Activated CD8-positive, alpha-beta memory T cell treated with anti-CD3 and anti-CD28 coated beads, Interleukin-2, amount 50 U/mL, for 24 hours (primary cell): ENCODE results near the gene THAP5.
"Not testable (repeated sequence)": the region's sequence is repeated elsewhere in the genome, so short reads cannot be mapped to it uniquely, and the experiment has no call there.

ENCODE experiments used
- DNase-seq: peaks from one replicate; pipeline ENCODE4 v3.0.0-alpha.2; 2020; ENCODE audit errors: extremely low read depth

The THAP5 gene

DNA sequence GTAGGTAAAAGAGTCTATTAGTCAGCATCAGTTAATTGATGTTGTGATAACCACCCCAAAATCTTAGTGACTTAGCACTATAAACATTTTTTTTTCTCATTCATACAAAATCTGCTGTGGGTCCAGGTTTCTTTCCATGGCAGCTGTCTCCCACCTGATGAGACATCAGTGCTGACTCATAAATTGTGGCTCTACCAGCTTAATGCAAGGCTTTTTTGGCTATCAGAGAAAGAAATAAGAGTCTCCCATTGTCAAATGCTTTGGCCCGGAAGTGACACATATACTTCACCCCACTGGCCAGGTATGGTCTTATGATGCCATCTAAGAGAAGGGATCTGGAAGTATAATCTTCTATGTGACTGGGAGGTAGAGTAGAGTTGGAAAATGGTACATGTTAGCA, 14.7 kb upstream of the THAP5 start:
- DNase-seq: no peak

DNA sequence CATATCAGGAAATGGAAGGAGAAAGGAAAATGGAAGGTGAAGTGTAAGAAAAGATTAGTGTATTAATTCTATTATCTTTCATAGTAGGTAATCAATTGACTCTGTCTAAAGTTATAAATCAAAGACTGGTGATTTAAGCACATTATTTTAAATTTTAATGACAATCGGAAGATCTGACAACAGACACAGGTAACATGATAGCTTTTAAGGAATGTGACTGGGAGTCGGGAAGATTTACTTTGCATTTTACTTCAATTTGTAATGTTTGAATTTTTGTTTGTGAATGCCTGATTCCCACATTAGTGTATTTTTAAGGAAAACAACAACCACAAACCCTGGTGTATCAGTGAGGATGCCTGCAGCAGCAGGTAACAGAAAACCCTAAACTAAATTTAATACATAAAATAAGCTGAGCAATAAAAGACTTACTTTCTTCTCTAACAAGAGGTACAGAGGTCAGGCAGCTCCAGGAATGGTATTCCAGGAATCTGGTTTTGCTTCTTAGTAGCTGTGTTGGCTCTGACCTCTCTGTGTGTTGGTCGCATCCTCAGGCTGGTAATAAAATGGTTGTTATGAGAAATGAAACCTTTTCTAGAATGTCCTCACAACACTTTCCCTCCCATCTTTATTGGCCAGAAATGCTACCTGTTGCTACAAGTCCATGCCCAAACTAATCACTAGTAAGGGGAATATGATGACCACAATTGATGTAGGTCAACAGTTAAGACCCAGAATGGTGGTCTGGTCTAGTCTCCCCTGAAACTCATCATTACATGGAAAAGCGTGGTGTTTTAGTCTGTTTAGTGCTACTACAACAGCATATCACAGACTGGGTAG, 12.4 kb upstream of the THAP5 start:
- no peak for DNase-seq

DNA sequence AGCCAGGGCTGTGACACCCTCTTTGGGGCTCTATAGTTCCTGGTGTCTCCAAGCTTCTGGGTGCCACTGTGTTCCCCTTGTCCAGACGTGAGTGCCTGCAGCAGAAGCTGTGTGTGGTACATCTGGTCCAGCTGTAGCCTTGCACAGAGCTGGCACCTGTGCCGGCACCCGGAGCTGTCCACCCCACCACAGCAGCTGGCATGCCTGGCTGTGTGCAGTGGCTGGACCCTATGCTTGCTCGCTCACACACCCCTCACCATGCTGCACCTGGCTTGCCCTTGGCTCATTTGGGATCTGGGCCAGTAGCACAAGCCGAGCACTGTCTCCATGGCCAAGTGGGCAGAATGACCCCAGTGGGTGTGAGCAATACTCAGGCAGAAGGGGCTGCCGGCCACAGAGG, 10.8 kb upstream of the THAP5 start:
- no peak for DNase-seq

DNA sequence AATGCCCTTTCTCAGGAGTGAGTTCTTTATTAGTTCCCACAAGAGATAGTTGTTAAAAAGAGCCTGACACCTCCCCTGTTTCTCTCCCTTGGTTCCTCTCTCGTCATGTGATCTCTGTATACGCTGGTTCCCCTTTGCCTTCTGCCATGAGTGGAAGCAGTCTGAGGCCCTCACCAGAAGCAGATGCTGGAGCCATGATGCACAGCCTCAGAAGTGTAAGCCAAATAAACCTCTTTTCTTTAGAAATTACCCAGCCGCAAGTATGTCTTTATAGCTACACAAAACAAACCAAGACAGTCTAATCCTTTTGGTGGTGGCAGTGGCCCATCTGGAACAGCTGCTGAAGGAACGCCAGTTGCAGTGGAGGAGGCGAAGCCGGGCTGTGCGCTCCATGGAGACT, 9.4 kb upstream of the THAP5 start:
- DNase-seq: no peak

DNA sequence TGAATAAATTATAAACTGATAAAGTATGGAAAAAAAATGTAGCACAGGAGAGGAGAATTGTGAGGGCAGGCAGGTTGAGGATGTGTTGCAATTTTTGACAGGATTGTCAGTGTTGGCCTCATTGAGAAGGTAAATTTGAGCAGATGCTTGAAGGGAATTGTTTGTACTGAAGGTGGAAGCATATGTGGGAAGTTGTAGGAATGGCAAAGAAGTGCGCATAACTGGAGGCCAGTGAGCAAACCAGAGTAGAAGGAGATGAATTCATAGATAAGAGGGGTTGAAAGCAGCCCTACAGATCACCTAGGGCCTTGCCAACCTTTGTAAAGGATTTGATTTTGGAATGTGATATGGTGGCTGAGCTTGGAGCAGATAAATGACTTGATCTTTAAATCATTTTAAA, 6.6 kb upstream of the THAP5 start:
- DNase-seq: no peak

DNA sequence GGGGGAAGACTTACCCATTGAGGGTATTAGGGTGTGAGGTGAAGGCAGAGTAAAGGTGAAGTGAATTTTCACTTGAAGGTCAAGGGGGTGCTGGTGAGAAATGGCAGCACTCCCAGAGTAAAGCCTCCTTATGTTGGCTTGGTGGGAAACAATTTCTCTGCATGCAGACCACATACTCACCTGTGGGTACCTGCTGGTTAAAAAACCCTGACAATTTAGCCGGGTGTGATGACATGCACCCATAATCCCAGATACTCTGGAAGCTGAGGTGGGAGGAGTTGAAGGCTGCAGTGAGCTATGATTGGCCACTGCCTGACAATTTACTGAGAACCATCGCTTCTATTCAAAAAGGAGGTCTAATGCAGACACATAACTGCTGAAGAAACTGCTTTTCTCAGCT, 5.7 kb upstream of the THAP5 start:
- DNase-seq: no peak

DNA sequence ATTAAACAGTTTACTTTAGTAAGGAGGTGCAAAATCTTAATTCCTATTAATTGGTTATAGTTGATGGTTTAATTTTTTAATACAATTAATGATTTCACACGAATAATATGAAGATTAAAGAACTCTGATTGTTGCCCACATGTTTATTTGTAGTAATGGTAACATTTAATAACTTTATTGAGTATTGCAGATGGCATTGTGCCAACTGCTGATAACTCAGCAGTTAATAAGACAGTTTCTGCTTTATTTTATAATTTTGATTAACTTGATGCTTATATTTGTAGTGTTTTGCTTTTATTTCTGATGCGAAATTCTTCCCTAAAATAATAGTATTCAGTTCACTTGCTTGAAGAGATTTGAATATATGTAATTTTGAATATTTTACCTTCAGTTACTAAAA, 3.0 kb upstream of the THAP5 start:
- DNase-seq: no peak

DNA sequence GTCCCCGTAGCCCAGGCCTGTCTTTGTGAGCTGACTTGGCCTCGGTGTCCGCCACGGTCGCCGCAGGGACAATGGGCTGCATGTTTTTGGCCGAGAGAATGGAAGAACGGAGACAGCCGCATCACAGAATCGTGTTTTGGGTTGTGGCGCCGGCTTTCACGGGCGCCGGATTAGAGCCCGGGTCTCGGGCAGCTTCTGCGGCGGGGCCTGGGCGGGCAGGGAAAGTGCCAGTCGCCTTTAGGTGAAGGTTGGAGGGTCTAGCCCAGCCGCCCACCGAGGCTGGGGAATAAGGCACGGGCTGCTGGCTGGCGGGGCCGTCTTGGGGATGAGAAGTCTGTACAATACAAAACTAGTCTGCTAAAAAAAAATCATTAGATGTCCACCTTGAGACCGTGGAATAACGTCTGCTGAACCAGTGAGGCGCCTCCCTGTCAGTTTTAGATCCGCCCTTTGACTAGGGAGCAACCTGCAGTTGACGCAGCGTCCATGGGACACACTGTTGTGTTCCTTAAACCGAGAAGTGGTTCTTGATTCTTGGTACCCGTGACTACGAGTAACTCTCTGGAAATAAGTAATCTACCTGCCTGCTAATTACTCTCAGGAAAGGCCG, 745 bp upstream of the THAP5 start:
- DNase-seq: no peak

DNA sequence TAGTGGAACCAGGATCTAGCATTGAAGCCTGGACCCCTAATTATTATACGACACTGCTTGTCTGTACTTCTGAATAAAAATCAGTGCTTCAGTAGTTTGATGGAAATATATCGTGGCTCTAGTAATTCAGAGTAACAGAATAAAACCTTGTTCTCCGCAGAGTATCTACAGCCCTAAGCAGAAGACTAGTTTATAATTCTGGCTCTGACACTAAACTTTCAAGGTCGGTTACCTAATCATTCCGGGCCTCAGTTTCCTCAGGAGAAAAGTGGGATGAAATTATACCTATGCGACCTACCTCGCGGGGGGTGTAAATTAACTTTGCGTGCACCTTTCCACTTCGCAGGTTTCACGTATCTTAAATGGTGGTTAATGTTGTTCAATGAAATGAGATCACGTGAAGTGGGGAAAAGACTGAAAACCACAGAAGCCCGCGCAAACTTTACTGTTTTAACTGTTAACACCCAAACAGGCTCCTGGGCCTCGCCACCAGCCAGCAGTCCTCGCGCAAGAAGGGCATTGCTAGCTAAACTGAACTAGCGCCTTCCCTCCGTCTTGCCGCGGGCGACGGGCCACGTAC, 615 bp downstream of the THAP5 start:
- no peak for DNase-seq

DNA sequence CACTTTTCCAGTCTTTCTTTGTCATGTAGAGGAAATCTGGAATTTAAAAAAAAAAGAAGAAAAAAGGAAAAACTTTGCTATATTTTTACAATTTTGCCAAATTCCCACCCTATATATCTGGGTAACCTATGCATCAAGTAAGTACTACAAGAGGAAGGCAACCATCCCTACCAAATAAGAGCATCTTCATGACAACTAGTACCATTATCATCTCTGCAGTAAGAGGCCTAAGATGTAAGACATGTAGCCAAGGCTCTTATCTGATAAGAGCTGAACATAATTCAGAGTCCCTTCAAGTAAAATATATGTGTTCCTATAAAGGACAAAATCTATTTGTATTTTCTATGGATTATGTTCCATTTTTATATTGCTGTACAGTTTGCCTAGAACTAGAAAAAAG, 3.5 kb downstream of the THAP5 start:
- no peak for DNase-seq

DNA sequence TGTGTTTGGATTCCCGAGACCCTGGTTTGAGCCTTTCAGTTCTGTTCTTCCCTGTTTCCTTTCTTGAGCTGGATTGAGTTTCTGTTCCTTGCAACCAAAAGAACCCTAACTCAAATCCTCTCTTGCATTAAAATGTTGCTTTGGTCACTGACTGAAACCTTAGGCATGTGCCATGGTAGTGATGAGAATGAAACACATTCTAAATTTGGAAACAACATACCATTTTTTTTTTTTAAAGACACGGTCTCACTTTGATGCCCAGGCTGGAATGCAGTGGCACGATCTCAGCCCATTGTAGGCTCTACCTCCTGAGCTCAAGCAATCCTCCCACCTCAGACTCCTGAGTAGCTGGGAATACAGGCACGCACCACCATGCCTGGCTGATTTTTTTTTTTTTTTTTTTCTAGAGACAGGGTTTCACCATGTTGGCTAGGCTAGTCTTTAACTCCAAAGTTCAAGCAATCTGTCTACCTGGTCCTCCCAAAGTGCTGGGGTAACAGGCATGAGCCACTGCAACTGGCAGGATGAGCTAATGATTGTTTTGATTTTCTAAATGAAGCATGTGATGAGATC, 8.4 kb downstream of the THAP5 start:
- no peak for DNase-seq

DNA sequence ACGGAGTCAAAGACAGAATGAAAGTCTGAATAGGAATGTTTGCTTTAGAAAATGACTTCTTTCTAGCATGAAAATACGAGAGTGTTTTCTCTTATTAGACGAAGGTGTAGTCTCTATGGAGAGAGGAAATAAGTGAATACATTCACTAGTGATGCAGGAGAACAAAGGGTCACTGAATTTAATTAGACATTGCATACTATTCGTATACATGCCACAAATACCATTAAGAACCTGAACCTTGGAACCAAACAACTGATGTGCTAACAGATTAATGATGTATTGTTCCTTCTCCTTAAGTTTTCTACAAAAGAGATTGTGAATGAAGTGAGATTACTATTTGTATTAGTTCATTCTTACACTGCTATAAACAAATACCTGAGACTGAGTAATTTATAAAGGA, 10.3 kb downstream of the THAP5 start:
- DNase-seq: no peak

DNA sequence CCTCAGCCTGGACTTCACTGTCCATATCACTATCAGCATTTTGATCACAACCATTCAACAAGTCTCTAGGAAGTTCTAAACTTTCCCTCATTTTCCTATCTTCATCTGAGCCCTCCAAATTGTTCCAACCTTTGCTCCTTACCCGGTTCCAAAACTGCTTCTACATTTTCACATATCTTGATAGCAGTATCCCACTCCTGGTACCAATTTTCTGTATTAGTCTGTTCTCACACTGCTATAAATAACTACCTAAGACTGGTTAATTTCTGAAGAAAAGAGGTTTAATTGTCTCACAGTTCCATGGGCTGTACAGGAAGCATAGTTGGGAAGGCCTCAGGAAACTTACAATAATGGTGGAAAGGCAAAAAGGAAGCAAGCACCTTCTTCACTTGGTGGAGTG, 11.9 kb downstream of the THAP5 start:
- no peak for DNase-seq

DNA sequence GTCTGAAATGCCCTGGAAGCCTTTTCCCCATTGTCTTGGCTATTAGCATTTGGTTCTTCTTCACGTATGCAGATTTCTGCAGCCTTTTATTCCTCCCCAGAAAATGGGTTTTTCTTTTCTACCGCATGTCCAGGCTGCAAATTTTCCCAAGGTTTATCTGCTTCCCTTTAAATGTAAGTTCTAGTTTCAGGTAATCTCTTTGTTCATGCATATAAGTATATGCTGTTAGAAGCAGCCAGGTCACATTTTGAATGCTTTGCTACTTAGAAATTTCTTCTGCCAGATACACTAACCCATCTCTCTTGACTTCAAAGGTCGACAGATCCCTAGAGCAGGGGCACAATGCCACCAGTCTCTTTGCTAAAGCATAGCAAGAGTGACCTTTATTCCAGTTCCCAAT, 12.3 kb downstream of the THAP5 start:
- DNase-seq: no peak

DNA sequence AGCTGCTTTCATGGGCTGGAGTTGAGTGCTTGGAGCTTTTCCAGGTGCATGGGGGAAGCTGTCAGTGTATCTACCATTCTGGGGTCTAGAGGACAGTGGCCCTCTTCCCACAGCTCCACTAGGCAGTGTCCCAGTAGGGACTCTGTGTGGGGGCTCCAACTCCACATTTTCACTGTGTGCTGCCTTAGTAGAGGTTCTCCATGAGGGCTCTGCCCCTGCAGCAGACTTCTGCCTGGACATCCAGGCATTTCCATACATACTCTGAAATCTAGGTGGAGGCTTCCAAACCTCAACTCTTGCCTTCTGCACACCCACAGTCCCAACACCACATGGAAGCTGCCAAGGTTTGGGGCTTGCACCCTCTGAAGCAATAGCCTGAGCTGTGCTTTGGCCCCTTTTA, 12.8 kb downstream of the THAP5 start:
- DNase-seq: not testable (repeated sequence)

DNA sequence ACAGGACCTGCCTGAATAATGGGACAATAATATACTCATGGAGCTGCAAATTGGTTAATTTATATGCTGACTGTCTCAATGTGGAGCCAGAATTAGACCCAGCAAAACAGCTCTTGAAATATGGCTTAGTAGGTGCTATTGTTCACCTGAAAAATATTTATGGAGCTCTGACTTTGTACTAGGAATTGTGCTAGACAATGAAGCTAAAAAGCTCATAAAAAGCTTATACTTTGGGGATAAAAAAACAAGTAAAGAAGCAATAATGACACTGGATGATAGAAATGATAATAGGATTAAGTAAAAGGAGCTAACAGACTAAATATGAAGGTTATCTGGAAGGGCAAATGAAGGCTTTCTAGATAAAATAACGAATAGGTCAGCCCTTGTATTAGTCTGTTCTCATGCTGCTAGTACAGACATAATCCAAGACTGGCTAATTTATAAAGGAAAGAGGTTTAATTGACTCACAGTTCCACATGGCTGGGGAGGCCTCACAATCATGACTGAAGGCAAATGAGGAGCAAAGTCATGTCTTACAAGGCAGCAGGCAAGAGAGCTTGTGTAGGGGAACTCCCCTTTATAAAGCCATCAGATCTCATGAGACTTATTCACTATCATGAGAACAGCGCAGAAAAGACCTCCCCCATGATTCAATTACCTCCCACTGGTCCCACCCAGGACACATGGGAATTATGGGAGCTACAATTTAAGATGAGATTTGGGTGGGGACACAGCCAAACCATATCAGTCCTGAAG, 21.2 kb downstream of the THAP5 start:
- DNase-seq: not testable (repeated sequence)

DNA sequence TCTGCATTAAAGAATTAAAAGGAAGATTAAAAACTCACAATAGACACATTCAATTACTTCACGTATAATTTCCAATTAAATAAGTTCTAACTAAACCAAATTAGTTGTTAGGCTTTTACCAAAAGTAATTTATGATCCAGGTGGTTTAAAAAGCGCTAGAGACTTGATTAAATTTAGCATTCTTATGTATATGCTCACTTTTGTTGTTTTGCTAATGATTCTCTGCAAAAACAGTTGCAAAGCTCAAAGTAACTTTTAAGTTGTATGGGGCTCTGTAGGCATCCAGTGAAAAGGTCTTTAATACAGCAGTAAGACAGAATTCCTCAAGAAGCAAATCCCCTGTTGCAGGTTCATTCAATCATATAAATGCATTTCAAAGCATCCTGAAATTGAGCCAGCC, 28.0 kb downstream of the THAP5 start:
- no peak for DNase-seq

DNA sequence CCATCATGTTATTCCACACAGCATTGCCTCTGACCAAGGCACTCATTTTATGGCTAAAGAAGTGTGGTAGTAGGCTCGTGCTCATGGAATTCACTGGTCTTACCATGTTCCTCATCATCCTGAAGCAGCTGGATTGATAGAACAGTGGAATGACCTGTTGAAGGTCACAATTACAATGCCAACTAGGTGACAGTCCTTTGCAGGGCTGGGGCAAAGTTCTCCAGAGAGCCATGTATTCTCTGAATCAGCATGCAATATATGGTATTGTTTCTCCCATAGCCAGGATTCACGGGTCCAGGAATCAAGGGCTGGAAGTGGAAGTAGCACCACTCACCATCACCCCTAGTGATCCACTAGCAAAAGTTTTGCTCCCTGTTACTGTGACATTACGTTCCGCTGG, 30.8 kb downstream of the THAP5 start:
- DNase-seq: not testable (repeated sequence)

DNA sequence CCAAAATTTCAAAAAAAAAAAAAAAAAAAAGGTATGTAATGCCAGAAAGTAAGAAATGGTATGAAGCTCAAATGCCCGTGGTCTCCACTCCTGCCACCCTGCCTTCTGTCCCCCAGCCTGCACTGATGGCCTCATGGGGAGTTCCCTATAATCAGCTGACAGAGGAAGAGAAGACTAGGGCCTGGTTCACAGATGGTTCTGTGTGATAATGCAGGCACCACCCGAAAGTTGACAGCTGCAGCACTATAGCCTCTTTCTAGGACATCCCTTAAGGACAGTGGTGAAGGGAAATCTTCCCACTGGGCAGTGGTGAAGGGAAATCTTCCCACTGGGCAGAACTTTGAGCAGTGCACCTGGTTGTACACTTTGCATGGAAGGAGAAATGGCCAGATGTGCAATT, 31.3 kb downstream of the THAP5 start:
- not testable (repeated sequence) for DNase-seq

DNA sequence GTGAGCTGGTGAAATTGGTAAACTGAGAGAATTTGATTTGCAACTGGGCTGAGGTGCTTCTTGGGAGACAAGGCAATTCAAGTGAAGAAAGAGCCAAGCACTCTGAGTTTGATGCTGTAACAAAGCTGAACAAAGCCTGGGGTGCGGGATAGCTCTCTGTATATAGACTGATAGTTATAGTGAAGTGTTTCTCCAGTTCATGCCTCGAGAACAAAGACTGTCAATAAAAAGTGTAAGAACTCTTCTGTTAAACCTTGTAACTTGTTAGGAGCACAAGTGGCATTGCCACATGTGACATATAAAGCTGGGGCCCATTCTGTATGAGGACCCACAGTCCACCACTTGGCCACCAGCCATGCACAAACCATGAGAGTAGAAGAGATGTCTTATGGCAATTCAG, 32.3 kb downstream of the THAP5 start:
- no peak for DNase-seq

DNA sequence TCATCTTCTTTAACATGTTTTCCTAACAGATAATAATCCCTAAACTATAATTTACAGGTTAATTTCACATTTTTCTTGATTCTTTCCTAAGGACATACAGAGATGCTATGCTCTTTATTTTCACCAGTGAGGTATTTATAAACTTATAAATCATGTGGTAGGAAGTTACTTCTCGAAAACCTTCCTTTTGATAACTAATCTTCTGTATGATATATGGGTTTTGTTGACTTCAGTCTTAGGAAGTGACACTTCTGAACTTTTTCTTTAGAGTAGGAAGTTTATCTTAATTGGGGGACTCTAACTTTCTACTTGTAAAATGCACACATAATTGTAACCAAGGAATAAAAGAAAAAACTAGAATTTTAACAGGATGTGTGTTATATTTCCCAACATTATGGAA, 33.8 kb downstream of the THAP5 start:
- no peak for DNase-seq

DNA sequence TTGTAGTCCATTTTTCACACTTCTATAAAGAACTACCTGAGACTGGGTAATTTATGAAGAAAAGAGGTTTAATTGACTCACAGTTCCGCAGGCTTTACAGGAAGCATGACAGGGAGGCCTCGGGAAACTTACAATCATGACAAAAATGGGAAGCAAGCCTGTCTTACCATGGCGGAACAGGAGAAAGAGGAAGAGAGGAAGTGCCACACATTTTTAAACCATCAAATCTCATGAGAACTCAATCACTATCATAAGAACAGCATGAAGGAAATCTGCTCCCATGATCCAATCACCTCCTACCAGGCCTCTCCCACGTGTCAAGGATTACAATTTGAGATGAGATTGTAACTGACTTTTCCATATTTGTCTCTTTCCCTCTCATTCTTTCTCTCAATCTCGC, 34.2 kb downstream of the THAP5 start:
- DNase-seq: no peak
